GF-D8 (cell line): ENCODE data around the gene SNRPA.

Experiments used
- DNase-seq: peaks from one replicate; lab custom pipeline; 2025; lab: John Stamatoyannopoulos, UW

Gene SNRPA

GRCh38 chr19:40750874-40751537 is at the start of gene SNRPA:
Gene SNRPA (plus strand): TSS chr19:40751203. CDS start chr19:40751409, 206 bp downstream.
- DNase-seq = peak; percentile 90

GRCh38 chr19:40701758-40702157 is 49.2 kb upstream of the SNRPA start:
- no peak for DNase-seq

DNA sequence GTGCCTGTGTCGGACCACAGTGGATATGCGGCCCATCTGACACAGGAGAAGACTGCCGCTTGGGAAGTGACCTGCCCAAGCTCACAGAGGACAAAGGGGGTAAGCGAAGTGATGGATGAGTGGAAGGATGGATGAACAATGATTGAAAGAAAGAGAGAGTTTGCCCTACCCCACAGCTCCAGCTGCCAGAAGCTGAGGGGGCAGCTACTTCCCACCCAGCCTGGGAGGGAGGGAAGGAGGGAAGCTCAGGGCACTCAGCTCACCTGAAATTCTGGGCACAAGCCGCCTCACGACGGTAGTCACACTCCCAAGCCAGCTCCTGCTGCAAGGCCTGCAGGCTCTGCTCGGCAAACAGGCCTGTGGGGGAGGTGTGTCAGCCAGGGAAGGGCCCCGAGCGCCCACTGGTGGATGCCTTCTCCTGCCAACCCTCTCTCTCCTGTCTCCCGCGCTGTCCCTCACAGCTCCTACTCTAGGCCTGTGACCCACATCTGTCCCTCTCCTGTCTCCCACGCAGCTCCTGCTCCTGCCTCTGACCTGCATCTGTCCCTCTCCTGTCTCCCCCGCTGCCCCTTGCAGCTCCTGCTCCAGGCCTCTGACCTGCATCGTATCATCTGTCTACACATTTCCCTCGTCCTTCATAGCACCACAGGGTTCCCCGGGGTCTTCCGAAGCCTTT is 48.5 kb upstream of the SNRPA start:
- no peak for DNase-seq

- no peak for DNase-seq
Measured at GRCh38 chr19:40703029-40703755, 47.8 kb upstream of the SNRPA start.

DNA sequence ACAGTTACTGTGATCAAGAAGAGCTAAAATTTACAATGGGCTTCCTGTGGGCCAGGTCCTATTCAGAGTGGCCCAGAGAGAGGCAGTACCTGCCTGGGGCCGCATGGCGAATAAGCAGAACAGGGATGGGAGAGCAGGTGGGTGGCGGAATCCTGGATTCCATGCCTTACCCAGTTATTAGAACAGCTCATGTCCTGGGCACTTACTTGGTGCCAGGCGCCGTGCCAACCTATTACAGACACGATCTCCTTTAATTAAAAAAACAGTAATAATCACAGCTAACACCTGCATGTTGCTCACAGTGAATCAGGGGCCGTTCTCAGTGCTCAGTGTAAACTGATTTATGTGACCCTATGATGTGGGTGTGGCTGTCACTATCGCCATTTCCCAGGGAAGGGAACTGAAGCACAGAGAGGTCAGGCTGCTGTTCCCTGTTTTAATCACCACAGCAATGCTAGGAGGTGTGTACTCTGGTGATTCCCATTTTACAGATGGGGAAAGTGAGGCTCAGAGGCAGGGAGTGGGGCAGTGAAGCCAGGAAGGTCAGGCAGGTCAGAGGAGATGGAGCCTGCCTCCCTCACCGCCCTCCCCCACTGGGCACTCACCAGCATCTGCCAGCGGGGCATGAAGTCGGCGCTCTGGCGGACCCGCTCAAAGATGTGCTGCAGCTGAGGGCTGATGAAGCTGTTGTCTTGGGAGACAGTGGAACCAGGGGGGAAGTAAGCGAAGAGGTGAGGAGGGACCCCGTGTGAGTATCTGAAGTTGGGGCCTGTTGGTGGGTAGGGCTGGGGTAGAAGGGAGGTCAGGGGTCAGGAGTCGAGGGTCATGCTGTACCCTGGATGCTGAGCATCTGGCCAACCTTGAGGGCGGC is 46.3 kb upstream of the SNRPA start:
- DNase-seq = no peak

DNA sequence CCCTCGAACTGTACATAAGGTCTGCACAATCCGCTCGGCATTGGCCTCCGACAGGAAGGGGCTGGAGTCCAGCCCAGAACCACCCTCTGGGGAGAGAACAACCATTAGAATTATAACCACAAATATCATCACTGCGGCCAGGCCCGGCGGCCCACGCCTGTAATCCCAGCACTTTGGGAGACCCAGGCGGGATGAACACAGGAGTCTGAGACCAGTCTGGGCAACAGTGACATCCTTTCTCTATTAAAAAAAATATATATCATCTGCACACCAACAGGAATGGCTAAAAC is 45.7 kb upstream of the SNRPA start:
- no peak for DNase-seq

DNA sequence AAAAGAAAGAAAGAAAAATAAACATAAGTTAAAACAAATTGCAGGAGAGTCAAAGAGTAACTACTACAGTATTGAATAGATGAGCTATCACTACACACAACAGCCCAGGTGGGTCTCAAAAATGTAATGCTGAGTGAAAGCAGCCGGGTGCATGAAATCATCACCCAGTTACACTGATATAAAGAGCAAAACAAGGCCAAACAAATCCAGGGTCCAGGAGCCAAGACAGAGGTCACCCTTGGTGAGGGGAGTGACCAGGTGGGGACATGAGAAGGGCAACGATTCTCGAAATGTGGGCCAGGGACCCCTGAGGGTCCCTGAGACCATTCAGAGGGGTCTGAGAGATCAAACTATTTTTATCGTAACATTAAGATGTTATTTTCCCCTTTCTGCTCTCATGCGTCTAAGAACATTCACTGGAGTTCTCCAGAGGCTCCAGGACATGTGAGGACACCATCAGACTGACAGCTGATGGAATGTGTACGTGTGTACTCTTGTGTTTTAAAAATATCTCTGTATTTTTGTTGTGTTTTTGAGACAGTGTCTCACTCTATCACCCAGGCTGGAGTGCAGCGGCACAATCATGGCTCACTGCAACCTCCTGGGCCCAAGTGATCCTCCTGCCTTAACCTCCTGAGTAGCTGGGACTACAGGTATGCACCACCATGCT is 44.9 kb upstream of the SNRPA start:
- no peak for DNase-seq

DNA sequence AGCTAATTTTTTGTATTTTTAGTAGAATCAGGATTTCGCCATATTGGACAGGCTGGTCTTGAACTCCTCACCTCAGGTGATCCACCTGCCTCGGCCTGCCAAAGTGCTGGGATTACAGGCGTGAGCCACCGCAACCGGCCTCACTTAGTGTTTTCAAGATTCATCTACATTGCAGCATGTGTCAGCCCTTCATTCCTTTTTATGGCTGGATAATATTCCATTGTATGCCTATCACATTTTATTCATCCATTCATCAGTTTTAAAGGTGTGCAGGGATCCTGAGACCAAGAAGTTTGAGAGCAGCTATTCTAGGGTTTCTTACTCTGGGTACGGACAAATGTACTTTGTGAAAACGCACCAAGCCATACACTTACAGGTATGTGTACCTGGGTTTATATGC is 43.4 kb upstream of the SNRPA start:
- no peak for DNase-seq

DNA sequence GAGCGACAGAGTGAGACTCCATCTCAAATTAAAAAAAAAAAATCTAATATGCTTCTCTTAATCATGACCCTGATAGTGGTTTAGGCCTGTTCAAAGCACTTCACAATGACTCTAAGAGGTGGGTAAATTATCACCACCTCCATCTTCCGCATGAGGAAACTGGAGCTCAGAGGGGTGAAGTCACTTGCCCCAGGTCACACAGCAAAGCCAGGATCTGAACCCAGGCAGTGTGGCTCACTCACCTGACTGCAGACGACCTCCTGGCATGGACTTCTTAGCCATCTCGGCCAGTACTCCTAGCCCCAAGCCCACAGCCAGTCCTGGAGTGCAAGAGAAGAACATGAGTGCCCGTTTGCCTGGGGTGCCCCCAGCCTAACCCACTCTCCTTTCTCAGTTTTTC is 41.2 kb upstream of the SNRPA start:
- DNase-seq = no peak

DNA sequence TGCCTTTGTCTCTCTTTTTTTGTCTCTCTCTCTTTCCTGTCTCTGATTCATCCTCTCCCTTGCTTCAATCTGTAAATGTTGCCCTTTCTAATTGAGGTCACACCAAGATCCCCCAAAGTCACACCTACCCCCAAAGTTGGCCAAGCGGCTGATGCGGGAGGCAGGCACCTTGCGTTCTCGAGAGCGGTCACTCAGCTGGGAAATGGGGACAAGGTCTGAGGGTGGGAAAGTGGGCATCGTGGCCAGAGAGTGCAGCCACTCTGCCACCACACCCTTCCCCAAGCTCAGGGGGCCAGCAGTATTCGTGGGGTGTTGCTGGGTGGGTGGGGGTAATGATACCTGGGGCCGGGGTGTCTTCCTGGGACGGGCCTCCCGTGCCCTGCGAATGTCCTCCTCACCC is 37.1 kb upstream of the SNRPA start:
- DNase-seq = no peak

DNA sequence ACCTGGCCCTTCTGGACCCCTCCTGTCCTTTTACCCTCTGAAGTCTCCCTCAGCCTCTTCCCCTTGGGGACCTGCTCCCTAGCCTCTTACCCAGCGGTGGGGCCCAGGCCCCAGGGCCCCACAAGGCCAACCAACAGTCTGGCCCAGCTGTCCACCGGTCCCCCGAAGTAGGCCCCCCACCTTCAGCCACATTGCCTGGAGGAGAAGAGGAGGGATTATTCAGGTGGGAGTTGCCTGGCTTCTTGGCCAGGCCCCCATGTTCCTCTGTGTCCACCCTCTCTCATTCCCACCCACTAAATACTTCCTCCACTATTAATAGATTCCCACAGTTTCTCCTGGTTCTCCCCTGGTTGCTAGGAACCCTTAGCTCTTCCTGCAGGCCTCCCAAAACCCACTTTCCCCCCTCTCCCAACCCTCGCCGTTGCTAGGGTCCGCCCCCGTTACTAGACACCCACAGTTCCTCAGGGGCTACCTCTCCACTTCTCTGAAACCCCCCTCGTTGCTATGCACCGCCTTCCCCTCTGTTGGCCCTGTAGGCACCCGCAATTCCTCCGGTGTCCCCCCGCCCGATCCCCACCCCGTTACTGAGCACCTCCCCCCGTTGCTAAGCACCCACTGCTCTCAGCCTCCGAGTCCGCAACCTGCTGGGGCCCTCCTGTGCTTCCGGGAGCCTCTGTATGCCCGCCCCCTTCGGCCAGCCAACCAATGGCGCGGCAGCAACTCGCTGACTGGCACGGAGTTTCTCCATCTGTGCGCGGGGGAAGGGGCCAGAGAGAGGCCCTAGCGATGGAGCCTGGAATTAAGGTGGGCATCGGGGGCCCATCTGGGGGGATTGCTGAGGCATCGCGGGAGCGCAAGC is 36.3 kb upstream of the SNRPA start:
- peak; percentile 64 for DNase-seq

- no peak for DNase-seq
Measured at GRCh38 chr19:40716031-40716481, 34.9 kb upstream of the SNRPA start.

DNA sequence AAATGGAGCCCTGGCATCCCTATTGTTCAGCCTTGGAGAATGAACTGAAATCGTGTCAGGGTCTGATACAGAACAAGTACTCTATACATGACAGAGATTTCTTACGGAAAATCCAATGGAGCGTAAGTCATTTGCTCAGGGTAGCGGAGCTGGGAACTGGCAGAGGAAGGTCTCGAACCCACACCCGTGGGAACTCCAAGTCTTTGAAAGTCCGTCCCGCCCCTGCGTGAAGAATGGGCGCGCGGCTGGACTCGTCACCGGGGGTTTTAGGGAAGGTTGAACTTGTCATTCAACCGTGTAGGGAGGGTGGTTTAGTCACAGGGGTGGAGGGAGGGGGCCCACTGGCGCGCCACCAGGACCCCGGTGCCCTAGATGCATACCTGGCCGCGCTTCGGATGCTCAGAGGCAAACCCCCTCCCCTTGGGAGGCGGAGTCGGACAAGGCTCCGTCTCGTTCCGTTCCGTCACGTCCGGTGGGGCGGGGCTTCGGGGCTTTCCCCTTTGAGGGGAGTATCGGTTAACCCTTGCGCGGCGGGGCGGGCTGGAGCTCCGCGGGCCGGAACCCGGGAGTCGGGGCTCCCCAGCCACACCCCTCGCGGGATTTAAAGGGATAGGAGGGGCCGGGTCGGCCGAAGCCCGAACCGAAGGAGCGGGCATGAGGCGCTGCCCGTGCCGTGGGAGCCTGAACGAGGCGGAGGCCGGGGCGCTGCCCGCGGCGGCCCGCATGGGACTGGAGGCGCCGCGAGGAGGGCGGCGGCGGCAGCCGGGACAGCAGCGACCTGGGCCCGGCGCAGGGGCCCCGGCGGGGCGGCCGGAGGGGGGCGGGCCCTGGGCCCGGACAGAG is 34.3 kb upstream of the SNRPA start, which contains the start of the genes COQ8B and ITPKC:
Gene COQ8B (minus strand): TSS at position 405 of the 843 bp plus-strand sequence. CDS start 2,254 bp downstream, outside the sequence.
Gene ITPKC (plus strand): TSS at position 631 of the 843 bp plus-strand sequence. CDS start 24 bp downstream, at position 655.
- DNase-seq = peak; percentile 71

- no peak for DNase-seq
Measured at GRCh38 chr19:40717325-40717879, 33.6 kb upstream of the SNRPA start.

- DNase-seq = no peak
Measured at GRCh38 chr19:40717880-40718773, 32.9 kb upstream of the SNRPA start.

DNA sequence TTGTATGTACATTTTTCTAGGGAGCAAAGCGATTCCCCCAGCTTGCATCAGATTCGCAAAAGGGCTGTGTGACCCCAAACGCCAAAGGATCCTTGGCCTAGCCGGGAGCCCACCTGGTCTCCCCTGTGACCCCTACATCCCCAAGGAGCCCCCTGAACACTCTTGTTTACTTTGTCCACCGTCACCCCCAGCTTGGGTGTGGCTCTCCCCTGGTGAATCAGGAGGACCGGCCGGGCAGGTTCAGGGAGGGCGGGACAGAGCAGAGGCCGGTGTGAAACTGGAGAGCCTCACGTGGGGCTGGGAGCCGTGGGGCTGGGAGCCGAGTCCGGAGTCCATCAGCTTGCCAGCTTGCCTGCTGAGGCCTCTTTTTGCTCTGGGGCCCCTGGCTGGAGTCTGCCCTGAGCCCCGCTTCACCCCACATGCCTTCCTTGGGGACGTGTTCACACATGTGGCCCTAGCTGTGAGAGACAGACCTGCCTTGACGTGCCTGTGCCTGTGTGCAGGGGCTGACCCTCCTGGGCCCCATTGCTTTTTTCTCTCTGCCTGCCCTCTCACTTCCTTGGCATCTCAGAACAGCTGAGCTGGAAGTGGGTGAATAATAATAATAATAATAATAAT is 32.1 kb upstream of the SNRPA start:
- DNase-seq = no peak

- no peak for DNase-seq
Measured at GRCh38 chr19:40719414-40719894, 31.5 kb upstream of the SNRPA start.

- DNase-seq = no peak
Measured at GRCh38 chr19:40721140-40721486, 29.9 kb upstream of the SNRPA start.
